MG63 (cell line): ENCODE data around the gene LPCAT1. TPM values are rescaled to one million over a fixed set of nuclear protein-coding genes. Genes with fewer than 3 reads are reported as not detected.

Experiments used
- DNase-seq: peaks from one replicate; pipeline ENCODE4 v3.0.0-alpha.2; 2020
- H3K27me3 ChIP-seq: fragments of 250-450 bp; sonication (Bioruptor Pico); 2 replicates; pipeline ENCODE4 v1.5.1; 2020; ENCODE audit warnings: mild to moderate bottlenecking, moderate library complexity
- H3K36me3 ChIP-seq: fragments of 250-450 bp; sonication (Bioruptor Pico); 2 replicates; pipeline ENCODE4 v1.5.1; 2020; ENCODE audit warnings: mild to moderate bottlenecking, moderate library complexity
- H3K4me3 ChIP-seq: fragments of 250-450 bp; sonication (Bioruptor Pico); 2 replicates; pipeline ENCODE4 v1.5.1; 2020; ENCODE audit warnings: mild to moderate bottlenecking, moderate library complexity
- H3K9me3 ChIP-seq: fragments of 250-450 bp; sonication (Bioruptor Pico); 2 replicates; pipeline ENCODE4 v1.5.1; 2020; ENCODE audit warnings: mild to moderate bottlenecking, moderate library complexity
- total RNA-seq: library from RNA; depleted of rRNA; stranded (reverse); fragments of >200 nt; shearing (Covaris generic); gene quantifications from 2 replicates; pipeline ENCODE4 v1.2.3, GENCODE V29; 2014; ENCODE audit warnings: low replicate concordance; rRNA removed

LPCAT1 gene
- total RNA-seq, 1 experiment from 2014 or later = 166 TPM

DNA sequence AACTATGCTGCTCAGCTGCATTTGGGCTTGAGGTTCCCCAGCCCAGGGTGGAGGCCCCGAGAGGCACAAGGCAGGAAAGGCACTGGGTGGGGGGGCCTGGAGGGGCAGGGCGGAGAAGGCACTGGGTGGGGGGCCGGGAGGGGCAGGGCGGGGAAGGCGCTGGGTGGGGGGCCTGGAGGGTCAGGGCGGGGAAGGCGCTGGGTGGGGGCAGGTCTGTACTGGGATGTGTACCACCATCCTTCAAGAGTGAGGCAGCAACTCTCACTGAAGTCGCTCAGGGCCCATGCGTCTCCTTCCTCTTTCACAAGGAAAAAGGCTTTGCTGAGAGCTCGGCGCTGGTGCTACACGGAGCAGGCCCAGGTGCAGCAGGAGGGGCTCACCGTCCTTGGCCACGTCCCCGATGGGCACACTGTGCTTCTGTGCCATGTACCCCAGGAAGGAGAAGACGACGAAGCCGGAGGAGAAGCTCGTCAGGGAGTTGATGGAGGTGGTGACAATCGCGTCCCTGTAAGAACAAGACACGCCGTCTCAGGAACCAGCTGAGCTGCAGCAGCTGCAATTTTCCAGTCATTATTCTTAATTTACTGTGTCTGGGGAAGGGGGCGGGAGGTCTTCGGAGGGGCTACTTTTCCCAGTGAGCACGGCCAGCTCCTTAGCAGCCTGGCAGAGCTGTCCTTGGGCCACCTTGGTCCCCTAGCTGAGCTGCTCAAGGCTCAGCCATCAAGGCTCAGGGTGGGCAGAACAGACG lies 109.3 kb downstream of the LPCAT1 start:
- peak; percentile 7 for DNase-seq
- Histone ChIP-seq H3K27me3 (peaks cover 19% of the 10 kb centered on the region), H3K4me3 (no peak overlapping the region), H3K36me3 (no peaks in the 10 kb centered on the region), H3K9me3 (peaks cover 3% of the 10 kb centered on the region; the same call in 1 of the 2 replicates)

DNA sequence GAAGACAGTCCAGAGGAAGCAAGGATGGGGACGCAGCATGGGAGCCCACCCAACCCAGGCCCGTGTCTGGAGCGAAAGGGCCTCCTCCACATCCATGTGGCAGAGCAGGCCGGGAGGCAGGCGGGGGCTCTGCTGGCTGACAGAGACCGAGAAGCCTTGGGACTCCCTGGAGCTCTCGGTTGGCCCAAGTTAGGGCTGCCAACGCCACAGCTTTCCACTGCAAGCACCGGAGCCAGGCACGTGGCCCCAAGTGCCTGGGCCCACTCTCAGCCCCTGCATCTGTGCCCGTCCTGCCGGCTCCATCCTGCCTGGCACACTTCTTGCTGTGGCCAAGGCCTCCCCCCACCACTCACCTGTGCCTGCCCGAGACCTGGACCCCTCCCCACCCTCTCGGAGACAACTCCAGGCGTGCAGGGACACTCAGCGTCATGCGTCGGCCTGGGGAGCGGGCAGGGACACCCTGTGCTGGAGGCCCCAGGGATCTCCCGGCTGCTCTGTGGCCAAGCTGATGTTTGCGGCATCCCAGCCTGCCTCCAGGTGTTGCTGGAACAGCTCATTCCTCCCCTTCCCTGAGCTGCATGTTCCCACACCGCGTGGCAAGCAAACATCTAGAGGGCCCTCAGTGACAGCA lies 110.0 kb downstream of the LPCAT1 start:
- Histone ChIP-seq H3K4me3 (no peak overlapping the region), H3K9me3 (peaks cover 2% of the 10 kb centered on the region; the same call in 1 of the 2 replicates), H3K36me3 (no peaks in the 10 kb centered on the region), H3K27me3 (peaks cover 22% of the 10 kb centered on the region)
- DNase-seq = peak; percentile 2

- peaks cover 26% of the 10 kb centered on the region for H3K27me3 ChIP-seq
- no peak overlapping the region for H3K4me3 ChIP-seq
- peaks cover 2% of the 10 kb centered on the region; the same call in 1 of the 2 replicates for H3K9me3 ChIP-seq
- H3K36me3 ChIP-seq = no peaks in the 10 kb centered on the region
- no peak for DNase-seq
Measured at GRCh38 chr5:1413211-1413610, 110.5 kb downstream of the LPCAT1 start.

DNA sequence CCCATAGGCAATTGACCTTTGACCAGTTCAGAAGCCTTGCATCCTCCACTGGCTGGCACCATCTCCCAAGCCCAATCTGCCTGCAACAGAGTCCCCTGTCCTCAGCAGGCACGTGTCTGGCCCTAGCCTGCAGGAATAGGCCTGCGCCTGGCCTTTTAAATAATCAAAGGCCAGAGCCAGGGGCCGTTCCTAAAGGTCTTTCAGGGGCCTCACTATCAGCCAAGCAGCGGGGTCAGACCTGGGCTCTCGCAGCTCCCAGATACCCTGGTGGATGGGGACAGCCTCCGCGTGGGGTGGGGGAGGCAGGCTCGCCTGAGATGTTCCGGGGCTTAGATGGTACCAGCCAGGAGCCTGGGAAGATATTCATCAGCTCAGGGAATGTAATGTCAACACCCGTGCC lies 111.1 kb downstream of the LPCAT1 start:
- Histone ChIP-seq H3K27me3 (peaks cover 30% of the 10 kb centered on the region), H3K9me3 (peaks cover 2% of the 10 kb centered on the region; the same call in 1 of the 2 replicates), H3K4me3 (no peak overlapping the region), H3K36me3 (no peaks in the 10 kb centered on the region)
- no peak for DNase-seq

DNA sequence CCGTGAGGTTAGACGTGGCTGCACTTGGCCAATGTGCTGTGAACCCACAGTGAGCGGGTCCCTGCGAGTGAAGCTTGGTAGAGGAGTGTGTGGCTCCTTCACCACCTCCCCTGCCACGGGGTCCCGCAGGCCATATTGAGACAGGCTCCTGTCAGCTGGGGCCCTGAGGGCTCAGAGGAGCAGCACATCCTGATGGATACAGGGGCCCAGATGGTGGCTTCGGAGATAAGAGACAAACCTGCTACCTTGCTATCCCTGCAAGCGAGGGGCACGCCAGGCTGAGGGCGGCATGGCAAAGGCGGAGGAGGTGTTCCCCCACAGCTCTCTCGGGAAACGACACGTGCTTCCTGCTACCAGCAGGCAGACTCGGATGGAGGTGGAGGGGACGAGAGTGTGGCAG lies 111.6 kb downstream of the LPCAT1 start:
- DNase-seq = no peak

More for the DNA sequence above, 111.6 kb downstream of the LPCAT1 start:
- no peaks in the 10 kb centered on the region for H3K36me3 ChIP-seq
- no peak overlapping the region for H3K4me3 ChIP-seq
- peaks cover under 1% of the 10 kb centered on the region; the same call in 1 of the 2 replicates for H3K9me3 ChIP-seq
- H3K27me3 ChIP-seq = peaks cover 31% of the 10 kb centered on the region

Other genes with a start within 250 kb of the LPCAT1 start
- gene TERT, start 228.9 kb downstream of the LPCAT1 start, total RNA-seq = 0.72 and 2.4 TPM in 2 replicates
- gene CLPTM1L, start 178.9 kb downstream of the LPCAT1 start, total RNA-seq = 543 and 925 TPM in 2 replicates
- gene SLC6A3, start 78.5 kb downstream of the LPCAT1 start, total RNA-seq = not detected in 2 replicates